Ascending aorta (tissue), 2 donors: ENCODE results near the gene HS1BP3. TPM values are rescaled to one million over a fixed set of nuclear protein-coding genes. Genes with fewer than 3 reads are reported as not detected.

ENCODE experiments used
- DNase-seq, 2 donors: peaks; one replicate each; pipeline ENCODE4 v3.0.0-alpha.2; 2019; ENCODE audit warnings: low spot score in 2 of 2
- H3K27ac ChIP-seq, 2 donors: fragments of 200-600 bp; sonication (generic); one replicate each; pipeline ENCODE4 v1.5.1; 2016 to 2017; ENCODE audit warnings: mild to moderate bottlenecking in 1 of 2
- H3K27me3 ChIP-seq: fragments of 200-600 bp; sonication (generic); one replicate; pipeline ENCODE4 v1.5.1; 2017
- H3K36me3 ChIP-seq, 2 donors: fragments of 200-600 bp; sonication (generic); one replicate each; pipeline ENCODE4 v1.5.1; 2016
- H3K4me1 ChIP-seq, 2 donors: fragments of 200-600 bp; sonication (generic); one replicate each; pipeline ENCODE4 v1.5.1; 2016 to 2017; ENCODE audit warnings: mild to moderate bottlenecking in 1 of 2
- H3K4me3 ChIP-seq, 2 donors: fragments of 200-600 bp; sonication (generic); one replicate each; pipeline ENCODE4 v1.5.1; 2016 to 2017; ENCODE audit warnings: mild to moderate bottlenecking in 1 of 2
- H3K9me3 ChIP-seq, 2 donors: fragments of 200-600 bp; sonication (generic); one replicate each; pipeline ENCODE4 v1.5.1; 2016
- intact Hi-C: fragments of 100-400 bp; cut with DNase I; formaldehyde crosslinking; loops from one replicate; pipeline ENCODE4 v1.15.1; 2023
- total RNA-seq: library from RNA; depleted of rRNA; stranded (reverse); fragments of >200 nt; gene quantifications from one replicate; pipeline ENCODE4 v1.1.0, GENCODE V29; 2016
- TF ChIP-seq, protein P1 (sequence below), 3 experiments: fragments of 200-600 bp in 2 of 3; fragments of 450-650 bp in 1 of 3; sonication (generic) in 2 of 3; IDR thresholded peaks; one replicate each; pipeline ENCODE4 v1.5.1; 2016 to 2019; ENCODE audit warnings: antibody characterized with exemption in 3 of 3, mild to moderate bottlenecking in 1 of 3, moderate library complexity in 1 of 3

Gene HS1BP3
- total RNA-seq, 1 donor from 2014 or later = 40.0 TPM

- H3K27ac ChIP-seq = peak overlapping the region; percentile 83 to 95
- peaks cover 20 to 33% of the 10 kb centered on the region in 2 donors for H3K4me1 ChIP-seq
- peaks cover 19 to 29% of the 10 kb centered on the region in 2 donors for H3K36me3 ChIP-seq
- peak overlapping the region in 1 of 2 donors; percentile 69 for H3K4me3 ChIP-seq
- no peaks in the 10 kb centered on the region for H3K9me3 ChIP-seq
- intact Hi-C loops = loop anchor here (10.0 kb wide), 1 partner anchor 594 kb away; the partner anchor contains the start of gene LAPTM4A
- DNase-seq = no peak
- no peaks in the 10 kb centered on the region for H3K27me3 ChIP-seq
- TF ChIP-seq, protein P1, sequence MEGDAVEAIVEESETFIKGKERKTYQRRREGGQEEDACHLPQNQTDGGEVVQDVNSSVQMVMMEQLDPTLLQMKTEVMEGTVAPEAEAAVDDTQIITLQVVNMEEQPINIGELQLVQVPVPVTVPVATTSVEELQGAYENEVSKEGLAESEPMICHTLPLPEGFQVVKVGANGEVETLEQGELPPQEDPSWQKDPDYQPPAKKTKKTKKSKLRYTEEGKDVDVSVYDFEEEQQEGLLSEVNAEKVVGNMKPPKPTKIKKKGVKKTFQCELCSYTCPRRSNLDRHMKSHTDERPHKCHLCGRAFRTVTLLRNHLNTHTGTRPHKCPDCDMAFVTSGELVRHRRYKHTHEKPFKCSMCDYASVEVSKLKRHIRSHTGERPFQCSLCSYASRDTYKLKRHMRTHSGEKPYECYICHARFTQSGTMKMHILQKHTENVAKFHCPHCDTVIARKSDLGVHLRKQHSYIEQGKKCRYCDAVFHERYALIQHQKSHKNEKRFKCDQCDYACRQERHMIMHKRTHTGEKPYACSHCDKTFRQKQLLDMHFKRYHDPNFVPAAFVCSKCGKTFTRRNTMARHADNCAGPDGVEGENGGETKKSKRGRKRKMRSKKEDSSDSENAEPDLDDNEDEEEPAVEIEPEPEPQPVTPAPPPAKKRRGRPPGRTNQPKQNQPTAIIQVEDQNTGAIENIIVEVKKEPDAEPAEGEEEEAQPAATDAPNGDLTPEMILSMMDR (IDR thresholded peaks at IDR 0.05) = no peak
Observed at GRCh38 chr2:20648831-20649230, 2.1 kb downstream of the HS1BP3 start.

DNA sequence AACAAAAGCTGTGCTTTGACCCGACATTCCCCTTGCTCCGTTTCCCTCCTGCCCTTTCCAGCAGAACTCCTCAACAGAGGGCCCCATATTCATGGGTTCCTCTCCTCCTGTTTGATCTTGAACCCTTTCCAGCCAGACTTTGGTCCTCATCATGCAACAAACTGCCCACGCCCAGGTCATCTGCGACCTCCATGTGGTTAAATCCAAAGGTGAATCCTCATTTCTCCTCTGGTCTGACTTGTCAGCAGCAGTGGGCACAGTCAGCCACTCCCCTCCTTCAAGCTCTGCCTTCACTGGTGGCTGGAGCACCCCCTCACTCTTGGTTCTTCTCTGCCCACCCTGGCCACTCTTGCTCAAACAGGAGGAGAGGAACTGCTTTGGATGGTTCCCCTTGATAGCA lies 2.7 kb downstream of the HS1BP3 start:
- peaks cover 25 to 35% of the 10 kb centered on the region in 2 donors for H3K36me3 ChIP-seq
- no peaks in the 10 kb centered on the region for H3K9me3 ChIP-seq
- peaks cover 20 to 33% of the 10 kb centered on the region in 2 donors for H3K4me1 ChIP-seq
- H3K4me3 ChIP-seq = peak overlapping the region in 1 of 2 donors; percentile 20
- intact Hi-C loops = loop anchor here (10.0 kb wide), 1 partner anchor 593 kb away; the partner anchor contains the start of gene LAPTM4A
- DNase-seq = no peak
- peak overlapping the region; percentile 83 to 95 for H3K27ac ChIP-seq
- H3K27me3 ChIP-seq = no peaks in the 10 kb centered on the region
- TF ChIP-seq, protein P1 (IDR thresholded peaks at IDR 0.05) = no peak

- peaks cover 28 to 38% of the 10 kb centered on the region in 2 donors for H3K36me3 ChIP-seq
- no peak overlapping the region for H3K4me3 ChIP-seq
- H3K27me3 ChIP-seq = no peaks in the 10 kb centered on the region
- TF ChIP-seq, protein P1 (IDR thresholded peaks at IDR 0.05) = no peak
- H3K4me1 ChIP-seq = peaks cover 21 to 34% of the 10 kb centered on the region in 2 donors
- H3K27ac ChIP-seq = peak overlapping the region; percentile 40 to 83
- H3K9me3 ChIP-seq = no peaks in the 10 kb centered on the region
- no peak for DNase-seq
- intact Hi-C loops = loop anchor here (10.0 kb wide), 1 partner anchor 593 kb away; the partner anchor contains the start of gene LAPTM4A
Observed at GRCh38 chr2:20647738-20648137, 3.2 kb downstream of the HS1BP3 start.

- Histone ChIP-seq H3K4me1 (peaks cover 22 to 36% of the 10 kb centered on the region in 2 donors), H3K27ac (peak overlapping the region; percentile 25 to 40), H3K9me3 (no peaks in the 10 kb centered on the region), H3K4me3 (no peak overlapping the region), H3K36me3 (peaks cover 28 to 38% of the 10 kb centered on the region in 2 donors), H3K27me3 (no peaks in the 10 kb centered on the region)
- intact Hi-C loops = loop anchor here (10.0 kb wide), 1 partner anchor 592 kb away; the partner anchor contains the start of gene LAPTM4A
- DNase-seq = no peak
- TF ChIP-seq, protein P1 (IDR thresholded peaks at IDR 0.05) = no peak
Observed at GRCh38 chr2:20647211-20647610, 3.7 kb downstream of the HS1BP3 start.

- peaks cover 28 to 38% of the 10 kb centered on the region in 2 donors for H3K36me3 ChIP-seq
- H3K9me3 ChIP-seq = no peaks in the 10 kb centered on the region
- no peak for DNase-seq
- TF ChIP-seq, protein P1 (IDR thresholded peaks at IDR 0.05) = no peak
- peaks cover 21 to 35% of the 10 kb centered on the region in 2 donors for H3K4me1 ChIP-seq
- no peaks in the 10 kb centered on the region for H3K27me3 ChIP-seq
- intact Hi-C loops = loop anchor here (10.0 kb wide), 1 partner anchor 592 kb away; the partner anchor contains the start of gene LAPTM4A
- peak overlapping the region in 1 of 2 donors; percentile 40 for H3K27ac ChIP-seq
- no peak overlapping the region for H3K4me3 ChIP-seq
Observed at GRCh38 chr2:20646446-20646845, 4.5 kb downstream of the HS1BP3 start.
